Body of pancreas (tissue), 4 donors: ENCODE measurements around the gene PCDH17.

ENCODE experiments used
- CTCF ChIP-seq, 7 experiments: fragments of 450-650 bp in 4 of 7; fragments of 200-600 bp in 3 of 7; sonication (generic) in 3 of 7; IDR thresholded peaks; one replicate each; pipeline ENCODE4 v1.5.1; 2016 to 2019; ENCODE audit warnings: antibody characterized with exemption in 7 of 7
- POLR2A ChIP-seq, 3 donors: fragments of 450-650 bp; IDR thresholded peaks; one replicate each; pipeline ENCODE4 v1.6.1; 2016; ENCODE audit warnings: antibody characterized with exemption in 3 of 3, mild to moderate bottlenecking in 2 of 3

DNA sequence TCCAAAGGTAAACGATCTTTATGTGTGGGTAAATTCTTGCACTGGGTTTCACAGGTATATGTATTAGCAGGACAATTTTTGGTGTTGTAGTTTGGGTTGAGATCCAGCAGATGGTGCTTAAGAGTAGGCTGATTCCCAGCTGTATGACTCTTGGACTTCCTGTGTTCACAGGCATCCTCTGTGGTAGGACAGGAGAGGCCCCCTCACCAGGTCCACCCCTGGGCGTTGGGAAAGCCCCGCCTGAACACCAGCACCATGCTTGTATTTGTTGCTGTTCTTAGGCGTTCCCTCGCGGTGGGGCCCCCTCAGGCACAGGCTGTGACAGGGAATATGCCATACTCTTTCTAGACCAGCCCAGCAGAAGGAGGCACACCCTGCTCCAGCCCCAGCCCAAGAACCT lies 49.5 kb upstream of the PCDH17 start:
- TF ChIP-seq CTCF (IDR thresholded peaks at IDR 0.05) (no peak), POLR2A (IDR thresholded peaks at IDR 0.05) (no peak)
